GM18520 (cell line): ENCODE data around the gene CACNG1.

Experiments used
- ATAC-seq: cut with Tn5 transposase; IDR thresholded peaks from one replicate; pipeline ENCODE4 v1.9.1; 2021; ENCODE audit not compliant: unreplicated experiment

CACNG1 gene

DNA sequence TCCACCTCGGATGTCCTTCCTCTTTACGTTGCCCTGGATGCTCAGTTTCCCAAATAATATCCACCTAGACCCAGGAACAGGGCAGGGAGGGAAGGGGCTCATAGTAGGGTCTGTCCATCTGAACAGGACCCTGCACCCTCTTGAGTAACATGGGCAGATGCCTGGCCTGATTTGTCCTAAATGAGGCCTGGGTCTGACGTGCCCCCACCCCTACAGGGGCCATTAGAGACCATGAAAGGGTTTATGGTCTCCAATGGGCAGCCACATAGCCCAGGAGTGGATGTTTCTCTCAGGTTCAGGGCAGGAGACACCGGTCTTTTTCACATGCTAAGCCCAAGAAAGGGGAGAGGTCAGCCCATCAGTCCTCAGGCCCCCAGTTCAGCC lies 6.8 kb downstream of the CACNG1 start:
- no peak for ATAC-seq

DNA sequence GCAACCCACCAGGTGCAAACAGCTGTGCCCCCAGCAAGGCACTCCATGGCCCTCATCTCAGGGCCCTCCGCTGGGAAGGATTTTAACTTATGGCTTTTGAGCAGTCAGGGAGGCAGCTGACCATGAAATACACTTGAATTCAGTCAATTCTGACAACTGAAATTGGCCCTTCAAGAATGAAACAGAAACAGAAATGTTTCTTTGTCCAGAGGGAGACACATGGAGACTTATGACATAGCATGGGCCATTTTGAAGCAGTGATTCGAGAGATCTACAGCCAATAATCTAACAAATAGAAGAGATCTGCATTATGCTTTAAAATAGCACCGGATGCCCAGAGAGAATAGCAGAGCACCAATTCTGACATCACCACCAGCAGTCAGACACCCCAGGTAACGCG lies 7.5 kb downstream of the CACNG1 start:
- ATAC-seq: no peak

DNA sequence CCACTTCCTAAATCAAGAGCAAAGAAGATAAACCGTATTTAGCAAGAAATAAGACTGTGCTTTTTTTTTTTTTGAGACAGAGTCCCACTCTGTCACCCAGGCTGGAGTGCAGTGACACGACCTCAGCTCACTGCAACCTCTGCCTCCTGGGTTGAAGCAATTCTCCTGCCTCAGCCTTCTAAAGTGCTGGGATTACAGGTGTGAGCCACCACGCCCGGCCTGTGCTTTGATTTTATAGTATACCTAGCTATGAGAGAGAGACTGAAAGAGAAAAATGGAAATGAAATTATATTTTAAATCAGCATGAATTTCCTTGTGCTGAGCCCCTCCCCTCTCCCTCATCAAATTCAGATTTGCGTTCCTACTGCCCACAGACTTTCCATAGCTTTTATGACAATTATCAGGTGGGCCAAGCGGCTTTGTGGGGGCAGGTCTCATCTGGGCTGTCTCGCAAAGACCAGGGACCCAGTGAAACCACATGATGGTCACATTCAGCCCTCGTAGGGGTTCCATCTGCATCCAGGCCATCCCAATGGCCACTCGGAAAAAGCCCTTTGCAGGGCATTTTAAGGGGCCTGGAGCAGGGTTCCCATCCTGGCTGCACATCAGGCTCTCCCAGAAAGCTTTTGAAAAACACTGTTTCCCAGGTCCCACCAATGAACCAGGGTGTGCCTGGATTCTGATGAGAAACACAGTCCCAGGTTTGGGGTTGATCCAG lies 8.5 kb downstream of the CACNG1 start:
- no peak for ATAC-seq

DNA sequence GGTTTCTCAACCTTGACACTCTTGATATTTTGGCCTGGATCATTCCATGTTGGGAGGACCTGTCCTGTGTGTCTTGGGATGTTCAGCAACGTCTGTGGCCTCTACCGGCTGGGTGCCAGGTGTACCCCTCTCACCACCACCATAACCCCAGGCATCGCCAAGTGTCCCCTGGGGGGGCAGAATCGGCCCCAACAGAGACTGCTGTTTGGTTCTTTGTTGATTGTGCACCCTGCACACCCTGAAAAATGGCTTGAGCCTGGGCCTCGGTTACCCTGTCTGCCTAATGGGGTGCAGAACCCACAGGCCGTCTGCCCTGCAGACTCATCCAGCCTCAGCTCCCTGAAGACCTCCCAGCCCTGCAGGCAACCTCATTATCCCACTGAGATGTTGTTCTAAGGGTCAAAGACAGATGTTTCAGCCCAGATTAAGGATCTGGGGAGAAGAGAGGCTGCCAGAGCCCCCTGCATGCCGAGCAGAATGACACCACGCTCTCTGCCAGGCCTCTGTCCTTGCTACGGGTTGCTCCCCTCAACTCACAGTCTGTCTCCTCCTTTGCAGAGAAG lies 9.2 kb downstream of the CACNG1 start:
- ATAC-seq: no peak

DNA sequence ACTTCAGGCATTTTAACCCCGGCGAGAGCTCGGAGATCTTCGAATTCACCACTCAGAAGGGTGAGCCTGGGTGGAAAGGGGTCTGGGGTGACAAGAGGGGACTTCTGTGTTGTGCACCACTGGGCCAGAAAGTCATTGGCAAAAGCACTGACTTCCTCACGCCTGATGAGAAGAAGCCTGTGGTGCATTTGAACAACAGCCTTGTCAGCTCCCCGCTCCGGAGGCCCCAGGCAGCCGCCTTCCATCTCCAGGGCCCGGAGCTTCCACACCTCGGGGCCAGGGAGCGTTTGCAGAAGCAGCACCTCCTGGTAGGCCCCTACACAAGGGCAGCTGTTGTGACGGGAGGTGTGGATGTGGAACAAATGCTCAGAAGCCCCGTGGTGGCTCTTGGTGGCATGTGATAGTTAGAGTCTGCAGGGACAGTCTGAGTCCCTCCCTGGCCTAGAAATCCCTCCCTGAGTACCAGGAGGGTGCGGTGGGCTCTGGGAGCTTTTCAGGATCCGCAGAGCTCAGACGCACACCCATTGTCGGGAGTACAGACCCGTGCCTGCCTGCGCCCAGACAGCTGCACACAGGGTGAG lies 9.7 kb downstream of the CACNG1 start:
- no peak for ATAC-seq

DNA sequence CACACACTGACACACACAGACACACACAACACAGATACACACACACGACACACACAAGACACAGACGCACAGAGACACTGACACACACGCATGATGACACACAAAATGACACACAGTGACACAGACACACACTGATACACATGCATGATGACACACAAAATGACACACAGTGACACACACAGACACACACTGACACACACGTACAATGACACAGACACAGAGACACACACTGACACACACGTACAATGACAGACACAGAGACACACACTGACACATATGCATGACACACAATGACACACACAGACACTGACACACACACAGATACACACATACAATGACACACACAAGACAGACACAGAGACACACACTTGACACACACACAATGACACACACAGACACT lies 10.3 kb downstream of the CACNG1 start:
- ATAC-seq: no peak

DNA sequence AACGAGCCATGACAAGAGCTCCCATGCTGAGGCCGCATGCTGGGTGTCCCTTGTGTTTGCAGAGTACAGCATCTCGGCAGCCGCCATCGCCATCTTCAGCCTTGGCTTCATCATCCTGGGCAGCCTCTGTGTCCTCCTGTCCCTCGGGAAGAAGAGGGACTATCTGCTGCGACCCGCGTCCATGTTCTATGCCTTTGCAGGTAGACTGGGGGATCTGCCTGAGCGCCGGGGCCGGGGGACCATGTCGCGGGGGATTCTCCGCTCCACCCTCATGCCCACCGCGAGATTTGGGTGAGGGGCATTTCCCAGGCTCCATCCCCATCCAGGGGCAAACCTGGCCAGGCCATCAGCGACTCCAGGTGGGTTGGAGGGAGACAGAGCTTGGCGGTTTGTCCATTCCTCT lies 10.7 kb downstream of the CACNG1 start:
- ATAC-seq: no peak

DNA sequence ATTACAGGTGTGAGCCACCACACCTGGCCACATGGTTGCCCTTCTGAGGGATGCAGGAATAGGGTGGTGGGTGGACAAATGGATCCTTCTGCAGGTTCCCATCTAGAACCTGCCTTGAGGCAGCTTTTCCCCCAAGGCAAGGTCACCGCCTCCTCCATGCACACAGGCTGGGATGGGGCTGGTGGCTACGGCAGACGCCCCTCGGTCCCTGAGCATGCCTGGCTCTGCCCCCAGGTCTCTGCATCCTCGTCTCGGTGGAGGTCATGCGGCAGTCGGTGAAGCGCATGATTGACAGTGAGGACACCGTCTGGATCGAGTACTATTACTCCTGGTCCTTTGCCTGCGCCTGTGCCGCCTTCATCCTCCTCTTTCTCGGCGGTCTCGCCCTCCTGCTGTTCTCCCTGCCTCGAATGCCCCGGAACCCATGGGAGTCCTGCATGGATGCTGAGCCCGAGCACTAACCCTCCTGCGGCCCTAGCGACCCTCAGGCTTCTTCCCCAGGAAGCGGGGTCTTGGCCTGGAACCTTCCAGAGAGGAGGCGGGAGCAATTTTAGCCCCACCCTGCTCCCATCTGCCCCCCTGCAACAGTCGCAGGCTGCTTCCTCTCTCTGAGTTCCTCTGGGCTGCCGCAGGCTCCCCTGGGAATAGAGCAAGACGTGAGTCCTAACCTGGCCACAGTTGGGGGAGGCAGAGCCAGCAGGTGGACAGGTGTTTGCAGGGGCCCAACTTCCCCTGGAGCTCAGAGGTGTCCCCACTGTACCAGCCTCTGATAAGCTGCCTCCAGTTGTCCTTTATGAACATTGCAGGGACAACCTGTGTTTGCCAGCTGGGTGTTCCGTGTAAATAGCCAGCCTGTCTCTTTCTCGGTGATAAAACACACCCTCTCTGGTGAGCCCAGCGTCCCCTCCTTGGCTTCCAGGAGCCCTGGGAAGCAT lies 11.7 kb downstream of the CACNG1 start:
- ATAC-seq: no peak

DNA sequence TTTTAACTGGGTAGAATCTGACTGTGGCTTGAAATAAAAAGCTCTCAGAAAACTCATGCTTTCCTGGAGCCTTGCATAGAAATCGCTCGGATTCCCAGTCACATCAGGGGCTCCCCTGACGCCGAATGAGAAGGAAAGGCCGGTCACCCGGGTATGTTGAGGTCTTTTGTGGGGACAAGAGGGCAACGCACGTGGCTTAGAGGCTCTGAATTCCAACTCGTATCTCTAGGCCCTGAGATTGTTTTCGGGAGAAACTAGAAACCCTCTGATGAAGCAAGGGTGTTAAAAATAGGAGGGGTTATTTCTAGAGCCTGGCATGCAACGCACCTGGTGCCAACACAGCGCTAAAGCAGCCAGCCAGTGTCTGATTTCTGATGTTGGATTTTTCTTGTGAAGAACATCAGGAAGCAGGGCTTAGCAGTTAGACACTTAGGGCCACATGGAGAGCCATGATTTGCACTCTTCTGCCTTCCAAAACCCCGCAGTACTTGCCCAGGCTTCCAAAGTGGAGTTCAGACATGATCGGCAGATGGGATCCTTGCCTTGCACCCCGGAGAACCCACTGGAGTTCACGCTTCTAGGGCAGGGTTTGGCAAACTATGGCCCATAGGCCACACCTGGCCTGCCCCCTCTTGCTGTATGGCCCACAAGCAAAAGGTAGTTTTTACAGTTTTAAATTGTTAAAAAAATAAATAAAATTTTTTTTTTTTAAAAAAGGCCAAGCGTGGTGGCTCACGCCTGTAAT lies 12.6 kb downstream of the CACNG1 start:
- no peak for ATAC-seq

DNA sequence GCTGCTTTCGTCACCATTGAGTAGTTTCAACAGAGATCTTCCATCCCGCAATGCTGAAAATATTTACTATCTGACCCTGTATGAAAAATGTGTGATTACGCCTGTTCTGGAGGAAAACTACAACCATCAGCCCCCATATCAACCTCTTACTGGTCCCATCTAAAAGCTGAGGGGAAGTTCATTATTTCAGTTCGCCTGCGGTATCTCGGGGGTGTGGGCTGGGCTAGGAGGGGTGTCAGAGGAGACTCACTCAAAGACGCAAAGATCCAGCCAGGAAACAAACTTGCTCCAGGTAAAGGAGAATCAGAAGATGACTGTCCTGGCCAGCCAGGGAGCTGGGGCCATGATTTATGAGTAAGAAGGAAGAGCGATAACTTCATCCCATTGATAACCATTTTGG lies 13.7 kb downstream of the CACNG1 start:
- ATAC-seq: no peak

DNA sequence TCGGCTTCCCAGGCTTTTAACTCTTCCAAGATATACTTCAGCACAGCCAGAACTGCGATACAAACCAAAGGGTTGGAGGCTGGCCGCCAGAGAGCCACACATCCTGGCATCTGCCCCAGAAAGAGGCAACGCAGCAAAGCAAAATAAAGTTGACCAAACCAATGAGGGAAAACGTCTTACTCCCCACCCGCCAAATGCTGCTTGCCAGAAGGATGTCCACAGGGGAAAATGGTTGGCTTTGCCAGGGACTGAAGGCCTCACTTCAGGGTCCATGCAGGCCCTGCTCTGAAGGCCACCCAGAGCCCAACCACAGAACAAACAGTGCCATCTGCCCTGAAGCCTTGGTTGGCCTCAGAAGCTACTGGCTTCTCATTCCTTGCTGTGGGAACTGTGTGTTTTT lies 15.0 kb downstream of the CACNG1 start:
- no peak for ATAC-seq

DNA sequence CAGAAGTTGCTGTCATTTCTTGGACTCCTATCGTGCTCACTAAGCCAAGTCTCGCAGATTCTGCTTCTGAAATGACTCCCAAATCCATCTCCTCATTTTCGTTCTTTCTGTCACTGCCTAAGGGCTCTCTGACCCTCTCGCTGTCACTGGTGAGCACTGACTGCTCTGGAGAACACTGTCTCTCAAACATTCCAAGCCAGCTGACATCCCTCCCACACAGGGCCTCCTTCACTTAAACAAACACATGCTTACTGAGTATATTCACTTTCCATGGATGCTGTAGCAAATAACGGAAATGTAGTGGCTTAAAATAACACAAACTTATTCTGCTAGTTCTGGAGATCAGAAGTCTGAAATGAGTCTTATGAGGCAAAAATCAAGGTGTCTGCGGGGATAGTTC lies 18.8 kb downstream of the CACNG1 start:
- no peak for ATAC-seq

DNA sequence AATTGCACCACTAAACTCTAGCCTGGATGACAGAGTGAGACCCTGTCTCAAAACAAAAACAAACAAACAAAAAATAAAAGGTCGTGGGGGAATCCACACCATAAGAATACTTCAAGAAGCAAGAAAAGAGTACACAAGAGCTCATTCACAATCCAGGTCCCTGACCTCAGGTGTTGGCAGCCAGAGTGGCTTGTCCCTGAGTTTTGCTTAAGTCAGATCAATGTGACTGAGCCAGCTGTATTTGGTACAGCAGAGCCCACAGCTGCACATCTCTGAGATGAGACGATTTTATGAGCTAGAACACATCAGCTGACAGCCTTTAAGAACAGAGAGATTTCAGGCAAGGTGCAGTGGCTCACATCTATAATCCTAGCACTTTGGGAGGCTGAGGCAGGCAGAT lies 22.4 kb downstream of the CACNG1 start:
- ATAC-seq: no peak

DNA sequence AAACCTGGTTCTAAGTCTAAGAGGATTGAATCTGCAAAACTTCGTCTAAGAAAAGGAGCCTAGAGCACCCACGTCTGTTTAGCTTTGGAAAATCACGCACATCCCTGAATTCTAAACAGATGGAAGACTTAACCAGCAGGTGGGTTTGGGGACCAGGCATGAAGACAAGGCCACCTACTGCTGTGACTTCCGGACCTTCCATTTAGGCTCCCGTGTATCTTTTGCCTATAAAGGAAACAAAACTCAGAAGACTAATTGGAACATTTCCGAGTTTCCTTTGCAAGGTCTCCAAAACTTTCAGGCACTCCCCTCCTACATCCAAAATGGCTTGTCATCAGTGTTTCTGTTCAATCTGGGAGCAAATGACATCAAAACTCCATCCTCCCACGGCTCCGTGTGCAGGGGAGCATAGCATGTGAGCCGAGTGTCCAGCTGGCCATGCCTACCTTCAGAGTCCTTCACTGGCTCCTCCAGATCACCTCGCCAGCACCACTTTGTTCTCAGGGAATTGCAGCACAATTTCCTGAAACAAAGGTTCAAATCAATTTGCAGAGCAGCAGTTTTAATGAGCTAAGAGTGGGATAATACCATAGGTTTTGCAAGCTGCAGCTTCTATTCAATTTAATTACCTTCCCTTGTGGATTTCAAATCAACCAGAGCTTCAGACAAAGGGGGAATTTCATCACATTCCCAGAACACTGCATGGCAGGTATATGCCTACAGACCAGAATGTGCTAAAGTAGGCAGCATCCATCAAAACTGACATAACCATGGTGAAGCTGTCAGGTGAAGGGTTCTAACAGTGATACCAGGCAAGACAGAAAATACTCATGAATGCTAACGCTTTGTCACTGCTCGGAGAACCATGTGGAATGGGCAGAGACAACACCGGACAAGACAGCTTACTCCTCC lies 23.5 kb downstream of the CACNG1 start:
- no peak for ATAC-seq

DNA sequence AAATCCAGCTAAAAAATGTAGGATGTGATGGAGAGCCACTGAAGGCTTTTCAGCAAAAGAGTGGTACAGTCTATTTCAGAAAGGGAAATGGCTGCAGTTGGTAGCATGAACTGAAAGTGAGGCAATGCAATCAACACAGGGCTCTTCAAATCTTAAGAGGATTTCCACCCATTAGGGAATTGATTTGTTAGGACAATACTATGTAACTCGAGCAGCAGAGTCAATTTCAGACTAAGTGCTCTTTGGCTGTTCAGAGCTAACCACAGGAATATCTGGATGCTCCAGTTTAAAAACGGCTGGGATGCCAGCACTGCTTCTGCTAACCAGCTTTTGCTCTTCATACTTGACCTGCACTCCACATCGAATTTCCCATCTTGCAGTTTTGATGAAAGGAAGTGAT lies 24.6 kb downstream of the CACNG1 start:
- ATAC-seq: no peak

DNA sequence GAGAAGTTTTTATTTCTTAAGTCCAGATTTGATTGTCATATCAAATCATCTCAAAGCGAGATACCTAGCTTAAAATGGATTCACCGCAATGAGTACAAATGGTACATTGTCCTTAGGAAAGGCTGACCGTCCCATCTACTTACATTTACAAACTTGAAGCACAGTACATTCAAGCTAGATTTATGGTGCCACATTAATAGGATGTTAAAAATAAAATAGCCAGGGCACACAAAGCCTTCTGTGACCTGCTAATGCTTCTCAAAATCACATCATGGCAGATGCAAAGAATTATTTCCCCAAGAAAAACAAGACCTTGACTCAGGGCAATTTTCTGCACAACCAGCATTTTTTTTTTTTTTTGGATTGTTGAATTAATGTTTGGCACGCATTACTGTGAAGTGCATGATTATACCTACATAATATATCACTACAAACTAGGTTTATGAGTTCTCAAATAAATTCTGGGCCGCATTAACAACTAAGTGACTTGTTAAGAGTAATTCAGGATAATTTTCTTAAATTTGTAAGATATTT lies 25.3 kb downstream of the CACNG1 start:
- ATAC-seq: no peak

DNA sequence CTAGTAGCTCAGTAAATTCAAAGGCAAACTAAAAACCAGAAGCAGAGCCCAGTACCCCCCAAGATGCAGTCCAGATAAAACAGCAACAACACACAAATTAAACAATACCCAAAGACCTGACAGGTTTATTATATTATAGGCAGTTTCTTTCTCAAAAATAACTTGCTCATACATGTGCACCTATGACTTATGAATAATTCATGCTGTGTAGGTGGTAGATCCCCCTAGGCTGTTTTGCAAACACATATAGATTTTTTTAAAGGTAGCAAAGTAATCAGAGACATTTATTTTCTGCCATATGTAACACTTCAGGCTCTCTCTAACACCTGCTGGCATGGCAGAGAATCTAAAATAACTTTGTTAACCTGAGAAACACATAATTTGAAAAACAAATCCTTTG lies 27.2 kb downstream of the CACNG1 start:
- no peak for ATAC-seq

DNA sequence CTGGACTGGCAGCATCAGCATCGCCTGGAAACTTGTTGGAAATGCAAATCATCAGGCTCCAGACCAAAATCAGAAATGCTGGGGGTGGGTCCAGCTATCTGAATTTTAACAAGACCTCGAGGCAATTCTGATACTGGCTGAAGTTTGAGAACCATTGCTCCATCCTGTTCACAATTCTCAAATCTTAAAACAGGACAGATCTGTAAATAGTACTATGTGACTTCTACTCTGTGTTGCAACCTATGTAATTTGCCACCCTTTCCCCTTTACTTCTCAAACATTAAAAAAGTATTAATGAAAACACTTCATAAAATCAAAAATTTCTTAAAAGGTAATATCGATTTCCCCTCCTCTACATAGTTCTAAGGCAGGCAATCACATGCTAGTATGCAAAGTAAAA lies 28.5 kb downstream of the CACNG1 start:
- ATAC-seq: no peak

DNA sequence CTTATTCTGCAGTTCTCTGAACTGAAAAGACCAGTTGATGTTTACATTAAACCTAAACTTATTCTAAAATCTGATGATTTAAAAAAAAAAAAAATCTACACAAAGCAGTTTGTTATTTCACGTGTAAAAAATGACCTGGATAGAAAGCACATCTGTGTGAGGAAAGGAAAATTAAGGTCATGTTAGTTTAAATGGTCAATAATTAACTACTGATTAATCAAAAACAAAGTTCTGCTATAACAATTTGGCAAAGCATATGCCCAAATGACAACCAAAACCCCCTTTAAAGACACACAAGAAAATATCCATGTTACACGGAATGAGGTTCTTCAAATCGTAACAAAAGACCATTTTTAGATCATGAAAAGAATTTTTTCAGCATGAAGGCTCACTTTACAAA lies 30.4 kb downstream of the CACNG1 start:
- no peak for ATAC-seq

DNA sequence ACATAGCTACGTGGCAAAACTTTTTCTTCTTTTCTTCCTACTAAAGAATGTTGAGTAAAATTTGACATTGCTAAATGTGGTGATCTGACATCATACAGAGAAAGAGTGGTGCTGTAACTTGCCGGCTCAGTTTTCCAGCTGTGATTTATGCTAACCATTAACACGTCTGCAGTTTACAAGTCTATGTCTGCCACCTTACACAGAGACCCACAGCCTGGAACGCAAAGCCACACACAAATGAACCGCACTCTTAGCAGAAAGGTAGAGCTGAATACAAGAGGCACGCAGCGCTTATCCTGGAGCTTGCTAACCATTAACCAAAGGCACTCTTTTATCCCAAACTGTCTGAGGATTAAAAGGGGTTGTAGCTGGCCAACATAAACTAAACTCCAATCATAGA lies 31.9 kb downstream of the CACNG1 start:
- ATAC-seq: no peak
